Smooth muscle cell (in vitro differentiated cells): ENCODE measurements around the gene TPRA1. TPM values are rescaled to one million over a fixed set of nuclear protein-coding genes. Genes with fewer than 3 reads are reported as not detected.

ENCODE experiments used
- DNase-seq: peaks from one replicate; lab custom pipeline; 2025; ENCODE audit not compliant: unreplicated experiment; lab: John Stamatoyannopoulos, UW
- H2AFZ ChIP-seq: fragments of 200-600 bp; sonication (generic); 2 replicates; pipeline ENCODE4 v1.6.0; 2016; ENCODE audit warnings: antibody characterized with exemption, low read depth, mild to moderate bottlenecking
- H3F3A ChIP-seq: fragments of 200-600 bp; sonication (generic); 2 replicates; pipeline ENCODE4 v1.6.0; 2017; ENCODE audit warnings: antibody characterized with exemption, low read depth
- H3K27ac ChIP-seq: fragments of 200-600 bp; sonication (generic); 2 replicates; pipeline ENCODE4 v1.5.1; 2016; ENCODE audit warnings: low read depth, mild to moderate bottlenecking
- H3K27me3 ChIP-seq: fragments of 200-600 bp; sonication (generic); 2 replicates; pipeline ENCODE4 v1.6.1; 2016; ENCODE audit warnings: low read depth, mild to moderate bottlenecking
- H3K36me3 ChIP-seq: fragments of 200-600 bp; sonication (generic); 2 replicates; pipeline ENCODE4 v1.5.1; 2016; ENCODE audit warnings: low read depth
- H3K4me1 ChIP-seq: fragments of 200-600 bp; sonication (generic); 2 replicates; pipeline ENCODE4 v1.5.1; 2016; ENCODE audit warnings: low read depth
- H3K4me2 ChIP-seq: fragments of 200-600 bp; sonication (generic); 2 replicates; pipeline ENCODE4 v1.6.0; 2016; ENCODE audit warnings: mild to moderate bottlenecking
- H3K4me3 ChIP-seq: fragments of 200-600 bp; sonication (generic); 2 replicates; pipeline ENCODE4 v1.5.1; 2016; ENCODE audit warnings: mild to moderate bottlenecking
- H3K79me2 ChIP-seq: fragments of 200-600 bp; sonication (generic); 2 replicates; pipeline ENCODE4 v1.6.0; 2016; ENCODE audit warnings: low read depth, mild to moderate bottlenecking
- H3K9ac ChIP-seq: fragments of 200-600 bp; sonication (generic); 2 replicates; pipeline ENCODE4 v1.6.0; 2016; ENCODE audit warnings: low read depth
- H3K9me3 ChIP-seq: fragments of 200-600 bp; sonication (generic); replicated peaks from 2 replicates; pipeline ENCODE4 v1.5.1; 2016; ENCODE audit warnings: low read depth
- H4K20me1 ChIP-seq: fragments of 200-600 bp; sonication (generic); 2 replicates; pipeline ENCODE4 v1.6.0; 2016; ENCODE audit warnings: low read depth
- WGBS: methylation state at CpG from one replicate; pipeline ENCODE4 v1.1.7; 2016; ENCODE audit warnings: low lambda C conversion rate; 5-methylcytosine and 5-hydroxymethylcytosine counted together
- polyA plus RNA-seq: library from polyadenylated mRNA; unstranded; fragments of >200 nt; fragmentation: Nextera tagmentation; extraction: Ambion mirVana; gene quantifications from 2 replicates; pipeline ENCODE4 v1.2.1, GENCODE V29; 2016
- total RNA-seq: library from RNA; depleted of rRNA; stranded (reverse); fragments of >200 nt; gene quantifications from 2 replicates; pipeline ENCODE4 v1.2.3, GENCODE V29; 2014
- TF ChIP-seq, protein P1 (sequence below): fragments of 200-600 bp; sonication (generic); IDR thresholded peaks from 2 replicates; pipeline ENCODE4 v1.5.1; 2017; ENCODE audit warnings: borderline replicate concordance, mild to moderate bottlenecking, antibody characterized with exemption; ENCODE audit not compliant: insufficient read depth, poor library complexity, severe bottlenecking

Gene TPRA1
- total and polyA plus RNA-seq, 2 experiments from 2014 or later: 25.9 to 43.5 TPM

DNA sequence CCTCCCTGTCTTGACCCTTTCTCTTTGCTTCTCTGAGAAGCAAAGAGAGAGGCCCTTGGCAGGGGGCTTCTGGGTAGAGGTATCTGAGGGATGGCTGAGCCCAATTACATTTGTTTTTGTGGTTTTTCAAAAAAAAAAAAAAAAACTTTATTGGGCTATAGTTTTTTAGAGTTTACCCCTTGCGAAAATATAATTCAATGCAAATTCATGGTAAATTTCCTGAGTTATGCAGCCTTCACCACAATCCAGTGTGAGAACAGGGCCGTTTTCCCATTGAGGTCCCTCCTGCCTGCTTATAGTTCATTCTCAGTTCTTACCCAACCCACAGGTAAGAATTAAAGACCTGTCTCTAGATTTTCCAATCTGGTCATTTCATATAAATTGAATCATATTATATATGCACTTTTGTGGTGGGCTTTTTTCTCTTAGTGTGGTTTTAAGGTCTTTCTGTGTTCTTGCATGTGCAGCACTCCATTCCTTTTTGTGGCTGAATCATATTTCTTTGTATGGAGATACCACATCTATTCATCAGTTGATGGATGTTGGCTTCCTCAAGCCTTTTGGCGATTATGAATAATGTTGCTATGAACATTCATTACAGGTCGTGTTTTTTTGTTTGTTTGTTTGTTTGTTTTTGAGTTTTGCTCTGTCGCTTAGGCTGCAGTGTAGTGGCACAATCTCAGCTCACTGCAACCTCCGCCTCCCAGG lies 10.4 kb upstream of the TPRA1 start:
- Histone ChIP-seq H3F3A (peaks cover 3% of the 10 kb centered on the region), H3K9ac (no peak overlapping the region), H3K27ac (no peak overlapping the region), H3K36me3 (no peaks in the 10 kb centered on the region), H3K27me3 (no peaks in the 10 kb centered on the region), H3K4me1 (peaks cover 20% of the 10 kb centered on the region), H2AFZ (no peak overlapping the region), H3K79me2 (no peaks in the 10 kb centered on the region), H4K20me1 (no peaks in the 10 kb centered on the region), H3K4me2 (no peak overlapping the region), H3K9me3 (no peaks in the 10 kb centered on the region), H3K4me3 (no peak overlapping the region)
- TF ChIP-seq, protein P1, sequence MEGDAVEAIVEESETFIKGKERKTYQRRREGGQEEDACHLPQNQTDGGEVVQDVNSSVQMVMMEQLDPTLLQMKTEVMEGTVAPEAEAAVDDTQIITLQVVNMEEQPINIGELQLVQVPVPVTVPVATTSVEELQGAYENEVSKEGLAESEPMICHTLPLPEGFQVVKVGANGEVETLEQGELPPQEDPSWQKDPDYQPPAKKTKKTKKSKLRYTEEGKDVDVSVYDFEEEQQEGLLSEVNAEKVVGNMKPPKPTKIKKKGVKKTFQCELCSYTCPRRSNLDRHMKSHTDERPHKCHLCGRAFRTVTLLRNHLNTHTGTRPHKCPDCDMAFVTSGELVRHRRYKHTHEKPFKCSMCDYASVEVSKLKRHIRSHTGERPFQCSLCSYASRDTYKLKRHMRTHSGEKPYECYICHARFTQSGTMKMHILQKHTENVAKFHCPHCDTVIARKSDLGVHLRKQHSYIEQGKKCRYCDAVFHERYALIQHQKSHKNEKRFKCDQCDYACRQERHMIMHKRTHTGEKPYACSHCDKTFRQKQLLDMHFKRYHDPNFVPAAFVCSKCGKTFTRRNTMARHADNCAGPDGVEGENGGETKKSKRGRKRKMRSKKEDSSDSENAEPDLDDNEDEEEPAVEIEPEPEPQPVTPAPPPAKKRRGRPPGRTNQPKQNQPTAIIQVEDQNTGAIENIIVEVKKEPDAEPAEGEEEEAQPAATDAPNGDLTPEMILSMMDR: no peak
- 93% methylated on average over 6 of the region's 6 CpGs for WGBS
- DNase-seq: no peak

DNA sequence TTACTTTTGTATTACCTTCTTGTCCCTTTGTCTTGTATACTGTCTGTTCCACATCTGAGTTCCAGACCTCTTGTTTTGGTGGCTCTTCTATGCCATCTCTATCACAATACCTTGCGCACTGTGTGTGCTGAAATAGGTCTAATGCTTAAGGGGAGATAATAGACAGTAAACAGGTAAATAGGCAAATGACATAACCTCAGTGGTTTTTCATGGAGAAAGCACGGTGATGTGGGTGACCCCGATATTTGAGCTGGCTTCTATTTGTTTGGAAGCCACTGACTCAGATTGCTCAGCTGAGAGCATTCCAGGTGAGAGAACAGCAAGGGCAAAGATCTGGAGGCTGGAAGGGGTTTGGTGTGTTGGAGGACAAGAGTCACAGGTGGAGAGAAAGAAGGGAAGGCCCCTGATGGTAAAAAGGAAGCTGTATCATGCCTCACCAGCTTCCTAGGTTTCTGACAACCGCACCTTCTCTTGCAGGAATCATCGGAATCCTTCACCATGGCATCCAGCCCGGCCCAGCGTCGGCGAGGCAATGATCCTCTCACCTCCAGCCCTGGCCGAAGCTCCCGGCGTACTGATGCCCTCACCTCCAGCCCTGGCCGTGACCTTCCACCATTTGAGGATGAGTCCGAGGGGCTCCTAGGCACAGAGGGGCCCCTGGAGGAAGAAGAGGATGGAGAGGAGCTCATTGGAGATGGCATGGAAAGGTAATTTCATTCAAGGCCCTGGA lies 8.5 kb upstream of the TPRA1 start:
- 90% methylated on average over 14 of the region's 14 CpGs for WGBS
- Histone ChIP-seq H3K27me3 (no peaks in the 10 kb centered on the region), H3K79me2 (no peaks in the 10 kb centered on the region)

DNA sequence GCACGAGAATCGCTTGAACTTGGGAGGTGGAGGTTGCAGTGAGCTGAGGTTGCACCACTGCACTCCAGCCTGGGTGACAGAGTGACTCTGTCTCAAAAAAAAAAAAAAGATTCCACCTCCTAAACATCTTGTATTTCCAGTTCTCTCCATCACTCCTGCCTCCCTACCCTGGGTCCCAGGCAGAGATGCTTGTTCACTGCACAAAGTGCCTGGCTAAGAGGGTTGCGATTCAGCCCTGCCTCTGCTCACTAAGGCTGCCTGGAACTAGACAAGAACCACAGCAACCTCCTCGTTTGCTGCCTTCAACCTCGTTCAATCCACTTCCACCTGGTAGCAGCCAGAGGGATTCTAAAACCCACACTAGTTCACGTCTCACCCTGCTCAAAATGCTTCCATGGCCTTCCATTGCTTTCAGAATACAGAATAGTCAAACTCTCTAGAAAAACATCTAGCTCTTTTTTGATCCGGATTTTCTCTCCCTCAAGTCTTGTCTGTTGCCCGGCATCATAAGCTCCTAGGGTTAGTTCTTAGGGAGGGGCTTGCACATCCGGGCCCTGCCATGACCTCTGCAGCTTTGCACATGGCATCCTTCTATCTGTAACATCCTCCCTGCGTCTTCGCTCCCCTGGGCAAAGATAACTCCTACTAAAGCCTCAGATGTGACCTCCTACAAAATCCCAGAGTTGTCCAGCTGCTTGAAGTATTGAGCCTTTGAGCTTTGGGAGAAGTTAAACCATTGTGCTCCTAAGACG lies 6.7 kb upstream of the TPRA1 start:
- Histone ChIP-seq H4K20me1 (no peaks in the 10 kb centered on the region), H3K27ac (no peak overlapping the region), H3K4me2 (peak overlapping the region; percentile 89), H3K4me3 (no peak overlapping the region), H3K9ac (no peak overlapping the region), H3K4me1 (peaks cover 20% of the 10 kb centered on the region), H3K36me3 (no peaks in the 10 kb centered on the region), H3F3A (peaks cover 3% of the 10 kb centered on the region), H3K9me3 (no peaks in the 10 kb centered on the region), H3K79me2 (no peaks in the 10 kb centered on the region), H3K27me3 (no peaks in the 10 kb centered on the region), H2AFZ (no peak overlapping the region)
- DNase-seq: no peak
- TF ChIP-seq, protein P1: no peak
- 85% methylated on average over 12 of the region's 12 CpGs for WGBS

More for the DNA sequence above, 8.5 kb upstream of the TPRA1 start:
- H3K9ac ChIP-seq: peak overlapping the region; percentile 63
- H3K4me3 ChIP-seq: peak overlapping the region; percentile 62
- H3K4me2 ChIP-seq: peak overlapping the region; percentile 89
- no peak overlapping the region for H3K27ac ChIP-seq
- H3K4me1 ChIP-seq: peaks cover 20% of the 10 kb centered on the region
- peak overlapping the region; percentile 90 for H2AFZ ChIP-seq
- no peaks in the 10 kb centered on the region for H4K20me1 ChIP-seq
- DNase-seq: no peak
- TF ChIP-seq, protein P1: no peak
- H3K36me3 ChIP-seq: no peaks in the 10 kb centered on the region
- peaks cover 3% of the 10 kb centered on the region for H3F3A ChIP-seq
- no peaks in the 10 kb centered on the region for H3K9me3 ChIP-seq
